Colonic mucosa (tissue), 4 donors: ENCODE results near the gene CYP4Z1. TPM values are rescaled to one million over a fixed set of nuclear protein-coding genes. Genes with fewer than 3 reads are reported as not detected.
"Not testable (repeated sequence)": the region's sequence is repeated elsewhere in the genome, so short reads cannot be mapped to it uniquely, and the experiment has no call there.

Source experiments
- DNase-seq: peaks from one replicate; pipeline ENCODE4 v3.0.0-alpha.2; 2020
- H3K27ac ChIP-seq: fragments of 200-600 bp; one replicate; pipeline ENCODE4 v1.8.0; 2021
- H3K27me3 ChIP-seq: fragments of 200-600 bp; one replicate; pipeline ENCODE4 v1.8.0; 2021
- H3K36me3 ChIP-seq: fragments of 200-600 bp; one replicate; pipeline ENCODE4 v1.8.0; 2021
- H3K4me1 ChIP-seq: fragments of 200-600 bp; one replicate; pipeline ENCODE4 v1.8.0; 2021; ENCODE audit warnings: mild to moderate bottlenecking
- H3K4me3 ChIP-seq: fragments of 200-600 bp; one replicate; pipeline ENCODE4 v1.8.0; 2021
- H3K9ac ChIP-seq, 2 donors: one replicate each; pipeline ENCODE4 v1.7.0; 2013; ENCODE audit warnings: control low read depth in 2 of 2, low read depth in 2 of 2, low read length in 2 of 2
- H3K9me3 ChIP-seq: fragments of 200-600 bp; one replicate; pipeline ENCODE4 v1.8.0; 2021
- CTCF ChIP-seq: fragments of 200-600 bp; IDR thresholded peaks from one replicate; pipeline ENCODE4 v1.8.0; 2022; ENCODE audit warnings: antibody characterized with exemption, mild to moderate bottlenecking
- intact Hi-C: fragments of 100-400 bp; cut with DNase I; formaldehyde crosslinking; loops from one replicate; pipeline ENCODE4 v1.14.1; 2022
- total RNA-seq, 2 donors: library from RNA; stranded (reverse); fragmentation: NEBNext Ultra II Directional in 1 of 2; extraction: Animal tissue kit (Norgen Biotek cat#: 25700) in 1 of 2; gene quantifications; one replicate each; pipeline ENCODE4 v1.2.1, GENCODE V29; 2021
- donor health status: healthy.
- donor health status: DM: no; HTN: no; CAD: no.
- donor health status: DM: no; HTN: no; CAD: no.

Gene CYP4Z1
- total RNA-seq, 2 donors from 2014 or later = not detected

GRCh38 chr1:47147047-47147785 is 80.2 kb downstream of the CYP4Z1 start:
- no peak overlapping the region for H3K4me3 ChIP-seq
- no peak for TF ChIP-seq CTCF
- DNase-seq = no peak
- H3K27ac ChIP-seq = no peak overlapping the region
- H3K4me1 ChIP-seq = no peaks in the 10 kb centered on the region
- no peaks in the 10 kb centered on the region for H3K36me3 ChIP-seq
- intact Hi-C loops = no loop called here
- H3K9ac ChIP-seq = no peak overlapping the region
- no peaks in the 10 kb centered on the region for H3K9me3 ChIP-seq
- H3K27me3 ChIP-seq = no peaks in the 10 kb centered on the region

- H3K27me3 ChIP-seq, H3K4me3 ChIP-seq, H3K4me1 ChIP-seq, DNase-seq, intact Hi-C loops, H3K36me3 ChIP-seq, H3K9ac ChIP-seq, H3K9me3 ChIP-seq, H3K27ac ChIP-seq: not testable (repeated sequence)
Observed at GRCh38 chr1:47149162-47149561, 82.1 kb downstream of the CYP4Z1 start.

DNA sequence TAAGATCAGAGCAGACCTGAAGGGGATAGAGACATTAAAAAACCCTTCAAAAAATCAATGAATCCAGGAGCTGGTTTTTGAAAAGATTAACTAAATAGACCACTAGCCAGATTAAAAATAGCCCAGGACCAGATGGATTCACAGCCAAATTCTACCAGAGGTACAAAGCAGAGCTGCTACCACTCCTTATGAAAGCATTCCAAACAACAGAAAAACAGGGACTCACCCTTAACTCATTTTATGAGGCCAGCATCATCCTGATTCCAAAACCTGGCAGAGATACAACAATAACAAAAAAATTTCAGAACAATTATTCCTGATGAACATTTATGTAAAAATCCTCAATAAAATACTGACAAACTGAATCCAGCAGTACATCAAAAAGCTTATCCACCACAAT is 89.4 kb downstream of the CYP4Z1 start:
- H3K36me3 ChIP-seq, H3K4me3 ChIP-seq, intact Hi-C loops, H3K9me3 ChIP-seq, H3K27ac ChIP-seq, H3K4me1 ChIP-seq, H3K9ac ChIP-seq, DNase-seq, H3K27me3 ChIP-seq: not testable (repeated sequence)

GRCh38 chr1:47157957-47158356 is 90.9 kb downstream of the CYP4Z1 start:
- H3K4me3 ChIP-seq, DNase-seq, H3K9ac ChIP-seq, H3K4me1 ChIP-seq, H3K27ac ChIP-seq, H3K36me3 ChIP-seq, H3K27me3 ChIP-seq, H3K9me3 ChIP-seq, intact Hi-C loops: not testable (repeated sequence)

DNA sequence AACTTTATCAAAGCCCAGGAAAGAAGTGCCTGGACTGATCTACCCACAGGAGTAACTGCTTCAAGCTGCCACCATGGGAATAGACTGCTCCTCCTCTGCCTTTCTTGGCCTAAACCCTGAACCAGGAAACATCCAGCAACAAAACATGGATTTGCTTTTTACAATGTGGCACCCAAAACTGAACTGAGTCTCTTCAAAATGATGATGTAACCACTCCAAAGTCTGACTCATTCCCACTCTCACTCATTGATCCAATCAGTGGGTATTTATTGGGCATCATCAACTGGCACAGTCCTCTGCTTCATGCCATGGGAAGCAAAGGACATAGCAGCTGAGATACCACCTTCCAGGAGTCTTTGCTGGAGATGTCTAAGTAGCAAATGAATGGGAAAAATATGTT is 93.7 kb downstream of the CYP4Z1 start:
- no peak overlapping the region for H3K4me3 ChIP-seq

DNA sequence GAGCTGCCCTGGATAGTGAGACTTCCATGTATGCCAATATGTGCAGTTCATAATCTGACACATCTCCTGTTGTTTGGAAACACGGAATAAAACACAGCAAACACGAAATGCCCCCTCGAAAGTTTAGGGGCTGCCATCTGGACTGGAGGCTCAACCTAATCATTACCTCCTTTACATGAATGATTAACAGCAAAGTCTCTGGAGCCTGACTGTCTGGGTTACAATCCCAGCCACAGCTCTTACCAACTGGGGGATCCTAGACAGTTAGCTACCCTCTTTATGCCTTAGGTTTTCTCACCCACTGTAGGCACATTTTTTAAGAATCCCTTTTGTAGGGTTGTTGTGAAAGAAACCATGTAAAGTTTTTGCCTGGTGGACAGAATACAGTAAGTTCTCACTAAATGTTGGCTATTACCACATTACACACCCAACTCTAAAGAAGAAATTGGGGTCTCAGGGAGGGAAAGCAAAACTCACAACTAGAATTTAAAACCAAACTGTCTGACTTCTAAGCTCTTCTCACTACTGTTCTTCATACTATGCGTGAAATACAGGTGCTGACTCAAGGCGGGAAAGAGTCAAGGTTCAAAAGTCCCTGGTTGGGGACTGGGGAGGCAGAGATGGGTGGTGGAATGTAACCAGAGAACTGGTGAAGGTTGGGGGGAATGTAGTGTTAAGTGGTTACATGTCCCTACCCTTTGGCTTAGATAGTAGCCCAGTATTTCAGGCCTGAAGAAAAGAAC is 94.4 kb downstream of the CYP4Z1 start:
- no peak overlapping the region for H3K4me3 ChIP-seq
- H3K27me3 ChIP-seq = no peaks in the 10 kb centered on the region
- H3K4me1 ChIP-seq = no peaks in the 10 kb centered on the region
- no peaks in the 10 kb centered on the region for H3K36me3 ChIP-seq
- no peak for DNase-seq
- H3K9ac ChIP-seq = no peak overlapping the region
- no peaks in the 10 kb centered on the region for H3K9me3 ChIP-seq
- TF ChIP-seq CTCF = no peak
- intact Hi-C loops = no loop called here
- H3K27ac ChIP-seq = no peak overlapping the region

More for the DNA sequence above, 93.7 kb downstream of the CYP4Z1 start:
- intact Hi-C loops = no loop called here
- no peak for DNase-seq
- Histone ChIP-seq H3K36me3 (no peaks in the 10 kb centered on the region), H3K4me1 (no peaks in the 10 kb centered on the region), H3K27me3 (no peaks in the 10 kb centered on the region), H3K9ac (no peak overlapping the region), H3K27ac (no peak overlapping the region), H3K9me3 (no peaks in the 10 kb centered on the region)
- TF ChIP-seq CTCF = no peak

DNA sequence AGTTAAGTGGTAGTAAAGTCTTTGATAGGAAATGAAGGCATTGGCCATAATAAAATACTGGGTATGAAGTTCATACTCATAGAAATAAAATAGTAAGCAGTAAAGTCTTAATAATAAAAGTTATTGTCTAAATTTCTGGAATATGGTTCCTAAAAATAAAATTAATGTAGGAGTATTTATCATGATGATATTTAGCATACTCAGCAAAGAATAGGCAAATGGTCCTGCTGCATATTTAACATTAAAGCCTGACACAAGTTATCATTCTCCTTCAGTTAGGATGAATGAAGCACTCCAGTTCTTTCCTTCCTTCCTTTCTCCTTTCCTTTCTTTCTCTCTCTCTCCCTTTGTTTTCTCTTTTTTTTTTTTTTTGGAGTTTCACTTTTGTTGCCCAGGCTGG is 97.5 kb downstream of the CYP4Z1 start:
- Histone ChIP-seq H3K27ac (no peak overlapping the region), H3K36me3 (no peaks in the 10 kb centered on the region), H3K9ac (no peak overlapping the region), H3K4me3 (no peak overlapping the region), H3K9me3 (no peaks in the 10 kb centered on the region), H3K4me1 (no peaks in the 10 kb centered on the region), H3K27me3 (no peaks in the 10 kb centered on the region)
- no peak for DNase-seq
- TF ChIP-seq CTCF = no peak
- intact Hi-C loops = no loop called here
